GM19240 (cell line): Measurements from ENCODE around the gene TMEM106A.
"Not testable (repeated sequence)": the region's sequence is repeated elsewhere in the genome, so short reads cannot be mapped to it uniquely, and the experiment has no call there.

ENCODE experiments used
- DNase-seq: peaks from one replicate; pipeline ENCODE4 v3.0.0; 2011; ENCODE audit warnings: low spot score; ENCODE audit not compliant: insufficient read length

The TMEM106A gene

GRCh38 chr17:43215341-43215740, 3.7 kb downstream of the TMEM106A start:
- DNase-seq, result no peak

GRCh38 chr17:43216369-43216761, 4.7 kb downstream of the TMEM106A start:
- no peak for DNase-seq

GRCh38 chr17:43216762-43217613, 5.3 kb downstream of the TMEM106A start:
- no peak for DNase-seq

- no peak for DNase-seq
These were observed 6.0 kb downstream of the TMEM106A start for GRCh38 chr17:43217614-43218087.

- DNase-seq, result no peak
These were observed 7.3 kb downstream of the TMEM106A start for GRCh38 chr17:43219001-43219400.

- DNase-seq, result no peak
These were observed 8.2 kb downstream of the TMEM106A start for GRCh38 chr17:43219746-43220380.

GRCh38 chr17:43220511-43221125, 8.9 kb downstream of the TMEM106A start:
- no peak for DNase-seq

GRCh38 chr17:43224146-43224705, 12.6 kb downstream of the TMEM106A start:
- no peak for DNase-seq

- no peak for DNase-seq
These were observed 14.7 kb downstream of the TMEM106A start for GRCh38 chr17:43226393-43226792.

GRCh38 chr17:43228020-43228782, 16.5 kb downstream of the TMEM106A start, which contains the start of gene CCDC200:
CCDC200 (minus strand) TSS chr17:43228623; CDS start chr17:43228554, 69 bp downstream.
- not testable (repeated sequence) for DNase-seq

GRCh38 chr17:43231205-43232020, 19.7 kb downstream of the TMEM106A start:
- not testable (repeated sequence) for DNase-seq

- not testable (repeated sequence) for DNase-seq
These were observed 20.5 kb downstream of the TMEM106A start for GRCh38 chr17:43232021-43232699.

GRCh38 chr17:43233263-43233662, 21.6 kb downstream of the TMEM106A start:
- DNase-seq, result not testable (repeated sequence)

- not testable (repeated sequence) for DNase-seq
These were observed 22.2 kb downstream of the TMEM106A start, which contains the start of gene RNU2-1 for GRCh38 chr17:43233877-43234276. RNU2-1 (minus strand) TSS chr17:43233977.

GRCh38 chr17:43239597-43239996, 27.9 kb downstream of the TMEM106A start:
- DNase-seq, result not testable (repeated sequence)

- not testable (repeated sequence) for DNase-seq
These were observed 29.1 kb downstream of the TMEM106A start for GRCh38 chr17:43240596-43241352.

- not testable (repeated sequence) for DNase-seq
These were observed 34.8 kb downstream of the TMEM106A start for GRCh38 chr17:43246456-43246855.
